ENCODE data around the gene EIF6. TPM values are rescaled to one million over a fixed set of nuclear protein-coding genes. Genes with fewer than 3 reads are reported as not detected.

Gene EIF6
- total and polyA plus RNA-seq, 2 experiments from 2014 or later: 166 to 245 TPM

- Histone ChIP-seq H3K4me2 (ENCODE audit: unreplicated experiment) (no peak overlapping the region), H3K9me2 (ENCODE audit: insufficient read depth) (no peaks in the 10 kb centered on the region), H3F3A (ENCODE audit: insufficient read depth) (no peaks in the 10 kb centered on the region), H3K79me2 (ENCODE audit: insufficient read depth) (no peaks in the 10 kb centered on the region), H3K27ac (no peak overlapping the region), H4K20me1 (ENCODE audit: insufficient read depth) (no peaks in the 10 kb centered on the region), H3K9me3 (ENCODE audit: low read depth) (no peaks in the 10 kb centered on the region), H3K27me3 (replicated peaks; ENCODE audit: insufficient read depth) (no peaks in the 10 kb centered on the region), H3K36me3 (ENCODE audit: low read depth) (no peaks in the 10 kb centered on the region), H2AFZ (no peak overlapping the region), H3K4me1 (ENCODE audit: insufficient read depth) (0 out of 2 replicates have a peak, but pooled peaks cover 9% of the 10 kb centered on the region), H3K4me3 (no peak overlapping the region), H3K9ac (no peak overlapping the region)
- no peak for DNase-seq
- 34 to 37% methylated on average over 5 of the region's 5 CpGs for WGBS, 2 experiments (ENCODE audit: low coverage in 1 of 2, low lambda C conversion rate in 2 of 2, missing lambda C conversion rate in 2 of 2)
- in situ Hi-C loops (cut with MboI): no loop called here
- TF ChIP-seq EZH2 (IDR thresholded peaks at IDR 0.05; ENCODE audit: insufficient read depth, poor library complexity, severe bottlenecking) (no peak), EZH2phosphoT487 (IDR thresholded peaks at IDR 0.05; ENCODE audit: insufficient read depth, low read depth) (no peak)
These were observed 9.7 kb upstream of the EIF6 start for GRCh38 chr20:35294293-35294685.

GRCh38 chr20:35293303-35294292 is 9.0 kb upstream of the EIF6 start:
- Histone ChIP-seq H2AFZ (no peak overlapping the region), H3K9me3 (ENCODE audit: low read depth) (no peaks in the 10 kb centered on the region), H3K4me1 (ENCODE audit: insufficient read depth) (0 out of 2 replicates have a peak, but pooled peaks cover 9% of the 10 kb centered on the region), H3K79me2 (ENCODE audit: insufficient read depth) (no peaks in the 10 kb centered on the region), H3K4me3 (no peak overlapping the region), H4K20me1 (ENCODE audit: insufficient read depth) (no peaks in the 10 kb centered on the region), H3K36me3 (ENCODE audit: low read depth) (no peaks in the 10 kb centered on the region), H3K27me3 (replicated peaks; ENCODE audit: insufficient read depth) (no peaks in the 10 kb centered on the region), H3K27ac (no peak overlapping the region), H3K9ac (no peak overlapping the region), H3K9me2 (ENCODE audit: insufficient read depth) (no peaks in the 10 kb centered on the region), H3K4me2 (ENCODE audit: unreplicated experiment) (no peak overlapping the region), H3F3A (ENCODE audit: insufficient read depth) (no peaks in the 10 kb centered on the region)
- in situ Hi-C loops (cut with MboI): no loop called here
- 88 to 89% methylated on average over 19 of the region's 19 CpGs for WGBS, 2 experiments (ENCODE audit: low coverage in 1 of 2, low lambda C conversion rate in 2 of 2, missing lambda C conversion rate in 2 of 2)
- TF ChIP-seq EZH2 (IDR thresholded peaks at IDR 0.05; ENCODE audit: insufficient read depth, poor library complexity, severe bottlenecking): no peak
- no peak for TF ChIP-seq EZH2phosphoT487 (IDR thresholded peaks at IDR 0.05; ENCODE audit: insufficient read depth, low read depth)
- DNase-seq: no peak

- H3K9ac ChIP-seq: no peak overlapping the region
- no peaks in the 10 kb centered on the region for H4K20me1 ChIP-seq (ENCODE audit: insufficient read depth)
- 52 to 54% methylated on average over 23 of the region's 23 CpGs for WGBS, 2 experiments (ENCODE audit: low coverage in 1 of 2, low lambda C conversion rate in 2 of 2, missing lambda C conversion rate in 2 of 2)
- H3K27ac ChIP-seq: no peak overlapping the region
- in situ Hi-C loops (cut with MboI): no loop called here
- TF ChIP-seq EZH2 (IDR thresholded peaks at IDR 0.05; ENCODE audit: insufficient read depth, poor library complexity, severe bottlenecking) (no peak), EZH2phosphoT487 (IDR thresholded peaks at IDR 0.05; ENCODE audit: insufficient read depth, low read depth) (no peak)
- H3K9me2 ChIP-seq (ENCODE audit: insufficient read depth): no peaks in the 10 kb centered on the region
- no peak for DNase-seq
- no peak overlapping the region for H3K4me2 ChIP-seq (ENCODE audit: unreplicated experiment)
- H3K4me3 ChIP-seq: no peak overlapping the region
- no peaks in the 10 kb centered on the region for H3K9me3 ChIP-seq (ENCODE audit: low read depth)
- no peaks in the 10 kb centered on the region for H3F3A ChIP-seq (ENCODE audit: insufficient read depth)
- H3K4me1 ChIP-seq (ENCODE audit: insufficient read depth): 0 out of 2 replicates have a peak, but pooled peaks cover 9% of the 10 kb centered on the region
- H3K27me3 ChIP-seq (replicated peaks; ENCODE audit: insufficient read depth): no peaks in the 10 kb centered on the region
- H2AFZ ChIP-seq: no peak overlapping the region
- H3K79me2 ChIP-seq (ENCODE audit: insufficient read depth): no peaks in the 10 kb centered on the region
- no peaks in the 10 kb centered on the region for H3K36me3 ChIP-seq (ENCODE audit: low read depth)
These were observed 8.1 kb upstream of the EIF6 start for GRCh38 chr20:35292504-35293285.
